ENCODE results near the gene PHKA2. TPM values are rescaled to one million over a fixed set of nuclear protein-coding genes. Genes with fewer than 3 reads are reported as not detected.

PHKA2 gene
- total RNA-seq, 1 experiment from 2014 or later: 18.1 TPM

- Mint-ChIP-seq H3K36me3 (ENCODE audit: insufficient read depth, unreplicated experiment) (peaks cover 11% of the 10 kb centered on the region), H3K4me1 (ENCODE audit: insufficient read depth, unreplicated experiment) (no peaks in the 10 kb centered on the region), H3K27ac (ENCODE audit: low read depth, unreplicated experiment) (no peak overlapping the region), H3K9me3 (ENCODE audit: unreplicated experiment) (no peaks in the 10 kb centered on the region), H3K27me3 (ENCODE audit: insufficient read depth, unreplicated experiment) (no peaks in the 10 kb centered on the region), H3K4me3 (ENCODE audit: unreplicated experiment) (no peak overlapping the region)
- intact Hi-C loops (cut with micrococcal nuclease): no loop called here
- ChIA-PET CTCF (interaction anchor here (0.8 to 1.6 kb wide), 7 partner anchors 11 to 618 kb away, joined by 3 to 8 read pairs (median 4); no protein-coding TSS in a partner anchor), POLR2A (no interaction called here)
- no TSS peak for BruUV-seq (replicated peaks)
- DNase-seq (ENCODE audit: unreplicated experiment): no peak
- no peak for TF ChIP-seq CTCF (IDR thresholded peaks at IDR 0.05; ENCODE audit: unreplicated experiment)
These were observed 23.1 kb upstream of the PHKA2 start for GRCh38 chrX:19007011-19007410.

GRCh38 chrX:19005909-19006308 lies 22.0 kb upstream of the PHKA2 start:
- no TSS peak for BruUV-seq (replicated peaks)
- H3K9me3 Mint-ChIP-seq (ENCODE audit: unreplicated experiment): no peaks in the 10 kb centered on the region
- no peak overlapping the region for H3K27ac Mint-ChIP-seq (ENCODE audit: low read depth, unreplicated experiment)
- no peak for TF ChIP-seq CTCF (IDR thresholded peaks at IDR 0.05; ENCODE audit: unreplicated experiment)
- H3K27me3 Mint-ChIP-seq (ENCODE audit: insufficient read depth, unreplicated experiment): no peaks in the 10 kb centered on the region
- H3K4me1 Mint-ChIP-seq (ENCODE audit: insufficient read depth, unreplicated experiment): no peaks in the 10 kb centered on the region
- H3K4me3 Mint-ChIP-seq (ENCODE audit: unreplicated experiment): no peak overlapping the region
- DNase-seq (ENCODE audit: unreplicated experiment): no peak
- intact Hi-C loops (cut with micrococcal nuclease): no loop called here
- ChIA-PET POLR2A (interaction anchor here (0.5 kb wide), 1 partner anchor 1408 kb away, joined by 3 read pairs; no protein-coding TSS in a partner anchor), CTCF (interaction anchor here (0.6 to 1.8 kb wide), 10 partner anchors 9 to 1208 kb away, joined by 3 to 5 read pairs (median 4); no protein-coding TSS in a partner anchor)
- H3K36me3 Mint-ChIP-seq (ENCODE audit: insufficient read depth, unreplicated experiment): peaks cover 17% of the 10 kb centered on the region

GRCh38 chrX:19003756-19004155 lies 19.8 kb upstream of the PHKA2 start:
- Mint-ChIP-seq H3K27ac (ENCODE audit: low read depth, unreplicated experiment) (no peak overlapping the region), H3K4me1 (ENCODE audit: insufficient read depth, unreplicated experiment) (no peaks in the 10 kb centered on the region), H3K4me3 (ENCODE audit: unreplicated experiment) (no peak overlapping the region), H3K9me3 (ENCODE audit: unreplicated experiment) (no peaks in the 10 kb centered on the region), H3K36me3 (ENCODE audit: insufficient read depth, unreplicated experiment) (peaks cover 6% of the 10 kb centered on the region), H3K27me3 (ENCODE audit: insufficient read depth, unreplicated experiment) (no peaks in the 10 kb centered on the region)
- BruUV-seq (replicated peaks): no TSS peak
- no peak for DNase-seq (ENCODE audit: unreplicated experiment)
- ChIA-PET CTCF (interaction anchor here (1.1 kb wide), 1 partner anchor 14 kb away, joined by 3 read pairs; no protein-coding TSS in a partner anchor), POLR2A (no interaction called here)
- TF ChIP-seq CTCF (IDR thresholded peaks at IDR 0.05; ENCODE audit: unreplicated experiment): no peak
- intact Hi-C loops (cut with micrococcal nuclease): no loop called here

GRCh38 chrX:18998653-18999052 lies 14.7 kb upstream of the PHKA2 start:
- Mint-ChIP-seq H3K4me3 (ENCODE audit: unreplicated experiment) (no peak overlapping the region), H3K27me3 (ENCODE audit: insufficient read depth, unreplicated experiment) (no peaks in the 10 kb centered on the region)
- CTCF ChIA-PET: interaction anchor here (0.6 kb wide), 3 partner anchors 9 to 195 kb away, joined by 3 to 5 read pairs (median 3); no protein-coding TSS in a partner anchor

More at GRCh38 chrX:18998653-18999052, 14.7 kb upstream of the PHKA2 start:
- Mint-ChIP-seq H3K36me3 (ENCODE audit: insufficient read depth, unreplicated experiment) (peaks cover 6% of the 10 kb centered on the region), H3K27ac (ENCODE audit: low read depth, unreplicated experiment) (no peak overlapping the region), H3K4me1 (ENCODE audit: insufficient read depth, unreplicated experiment) (peaks cover 7% of the 10 kb centered on the region), H3K9me3 (ENCODE audit: unreplicated experiment) (no peaks in the 10 kb centered on the region)
- DNase-seq (ENCODE audit: unreplicated experiment): no peak
- POLR2A ChIA-PET: interaction anchor here (1.5 kb wide), 1 partner anchor 14 kb away, joined by 5 read pairs; no protein-coding TSS in a partner anchor
- intact Hi-C loops (cut with micrococcal nuclease): loop anchor here (10.0 kb wide), 1 partner anchor 584 kb away; no protein-coding TSS in a partner anchor
- BruUV-seq (replicated peaks): no TSS peak
- no peak for TF ChIP-seq CTCF (IDR thresholded peaks at IDR 0.05; ENCODE audit: unreplicated experiment)
